K562 (cell line): Measurements from ENCODE around the gene SNX19. TPM values are rescaled to one million over a fixed set of nuclear protein-coding genes. Genes with fewer than 3 reads are reported as not detected.

Experiments used
- ATAC-seq: fragments of 200-7000 bp; cut with Tn5 transposase; 3 replicates; pipeline ENCODE4 v1.9.1; 2020; ENCODE audit warnings: moderate library complexity
- BruUV-seq: library from RNA; stranded (reverse); fragments of 400-500 nt; replicated peaks from 2 replicates; lab custom pipeline; 2021; lab: Mats Ljungman, UMichigan
- CTCF ChIA-PET: fragments of 300-600 bp; formaldehyde crosslinking; extraction: SDS; loops from one replicate; lab custom pipeline; 2021; ENCODE audit warnings: low intra/inter-chr PET ratio; lab: Yijun Ruan, JAX
- POLR2A ChIA-PET: fragments of 300-600, 350-650 bp; sonication (Branson Sonifier 250); formaldehyde crosslinking; extraction: SDS; loops from one replicate; lab custom pipeline; 2021; ENCODE audit warnings: antibody characterized with exemption, inconsistent platforms; lab: Yijun Ruan, JAX
- DNase-seq, 4 experiments: peaks; one replicate each; pipeline versions ENCODE4 v3.0.0 to v3.0.0-alpha.2; 2011 to 2018; ENCODE audit warnings: low spot score in 3 of 4, mixed read lengths in 3 of 4; ENCODE audit errors: extremely low read depth in 1 of 4
- FAIRE-seq: peaks from 2 replicates; lab custom pipeline; 2011; peaks lifted over from hg19 to GRCh38; lab: Jason Lieb, UNC
- H2AFZ ChIP-seq: 2 replicates; pipeline ENCODE4 v1.6.0; 2011; ENCODE audit warnings: low read depth, low read length, control low read depth, inconsistent platforms
- H3K27ac ChIP-seq: fragments of 200-600 bp; 3 replicates; pipeline ENCODE4 v1.8.0; 2011; ENCODE audit warnings: low read depth, mild to moderate bottlenecking, control low read depth, inconsistent platforms, low read length, moderate library complexity, mixed read lengths; ENCODE audit errors: extremely low read depth
- H3K27me3 ChIP-seq, 2 experiments: fragments of 300-600 bp in 1 of 2; 2 replicates in 1 of 2; 3 replicates in 1 of 2; pipeline versions ENCODE4 v1.6.0 to v1.8.0; 2011; ENCODE audit warnings: inconsistent platforms in 2 of 2, low read length in 2 of 2, mild to moderate bottlenecking in 1 of 2, mixed read lengths in 1 of 2, moderate library complexity in 1 of 2; ENCODE audit not compliant: control insufficient read depth in 2 of 2, insufficient read depth in 2 of 2
- H3K36me3 ChIP-seq: fragments of 300-600 bp; 3 replicates; pipeline ENCODE4 v1.8.0; 2011; ENCODE audit warnings: mild to moderate bottlenecking, low read length, inconsistent platforms; ENCODE audit not compliant: control insufficient read depth, insufficient read depth
- H3K4me1 ChIP-seq, 2 experiments: fragments of 200-600 bp in 1 of 2; replicated peaks in 1 of 2; 2 replicates in 1 of 2; 3 replicates in 1 of 2; pipeline versions ENCODE4 v1.5.1 to v1.8.0; 2011; ENCODE audit warnings: inconsistent platforms in 2 of 2, low read length in 2 of 2, mild to moderate bottlenecking in 1 of 2, mixed read lengths in 1 of 2, moderate library complexity in 1 of 2; ENCODE audit not compliant: control insufficient read depth in 2 of 2, insufficient read depth in 2 of 2
- H3K4me2 ChIP-seq: 2 replicates; pipeline ENCODE4 v1.6.1; 2011; ENCODE audit warnings: low read length, control low read depth, inconsistent platforms, mixed read lengths; ENCODE audit not compliant: insufficient read depth
- H3K4me3 ChIP-seq: fragments of 200-600 bp; sonication (generic), shearing (Covaris generic); 2 replicates; pipeline ENCODE4 v1.5.1; 2016; ENCODE audit warnings: control low read depth, inconsistent platforms
- H3K79me2 ChIP-seq: fragments of 200-600 bp; 3 replicates; pipeline ENCODE4 v1.8.0; 2011; ENCODE audit warnings: low read length, inconsistent platforms; ENCODE audit not compliant: control insufficient read depth, insufficient read depth
- H3K9ac ChIP-seq, 2 experiments: 2 replicates each; pipeline versions ENCODE4 v1.6.0 to v1.6.1; 2011; ENCODE audit warnings: low read depth in 2 of 2, low read length in 2 of 2, control low read depth in 1 of 2, inconsistent platforms in 1 of 2, mild to moderate bottlenecking in 1 of 2, mixed read lengths in 1 of 2; ENCODE audit not compliant: insufficient read depth in 1 of 2
- H3K9me1 ChIP-seq: one replicate; pipeline ENCODE4 v1.6.0; 2011; ENCODE audit warnings: inconsistent platforms, mild to moderate bottlenecking, low read length, moderate library complexity; ENCODE audit not compliant: control insufficient read depth, insufficient read depth
- H3K9me3 ChIP-seq: replicated peaks from 2 replicates; pipeline ENCODE4 v1.5.1; 2011; ENCODE audit warnings: low read depth, low read length, inconsistent platforms; ENCODE audit not compliant: control insufficient read depth, insufficient read depth
- H4K20me1 ChIP-seq: replicated peaks from 2 replicates; pipeline ENCODE4 v1.6.1; 2011; ENCODE audit warnings: low read length, inconsistent platforms, mixed read lengths; ENCODE audit not compliant: control insufficient read depth, insufficient read depth
- CEBPB ChIP-seq: fragments of 450-650 bp; IDR thresholded peaks from 2 replicates; pipeline ENCODE4 v1.6.1; 2016; ENCODE audit warnings: missing genetic modification characterization, missing compliant biosample characterization
- HMBOX1 ChIP-seq: sonication (generic); IDR thresholded peaks from 2 replicates; pipeline ENCODE4 v1.6.1; 2016
- MGA ChIP-seq: fragments of 450-650 bp; IDR thresholded peaks from 2 replicates; pipeline ENCODE4 v1.6.1; 2016; ENCODE audit warnings: mild to moderate bottlenecking, moderate library complexity
- NCOA6 ChIP-seq: fragments of 450-650 bp; IDR thresholded peaks from 2 replicates; pipeline ENCODE4 v1.6.1; 2017; ENCODE audit warnings: mild to moderate bottlenecking
- NR2C2 ChIP-seq, 2 experiments: fragments of 200-800 bp in 1 of 2; sonication (Bioruptor generic) in 1 of 2; sonication (generic) in 1 of 2; formaldehyde crosslinking in 1 of 2; IDR thresholded peaks; 2 replicates each; pipeline versions ENCODE4 v1.6.1 to v1.8.0; 2016 to 2022; ENCODE audit warnings: mild to moderate bottlenecking in 1 of 2, missing compliant biosample characterization in 1 of 2, missing genetic modification characterization in 1 of 2, missing genetic modification reagents in 1 of 2
- PPARD ChIP-seq: fragments of 250-450 bp; sonication (Bioruptor Pico); IDR thresholded peaks from 2 replicates; pipeline ENCODE4 v1.8.0; 2022; ENCODE audit warnings: inconsistent platforms, mild to moderate bottlenecking, moderate library complexity
- WGBS: fragments of 100-300 bp; shearing (Covaris generic); methylation state at CpG from one replicate; pipeline ENCODE4 v1.1.6; 2016; ENCODE audit warnings: low coverage, mixed read lengths; ENCODE audit not compliant: insufficient coverage; ENCODE audit errors: missing lambda C conversion rate; 5-methylcytosine and 5-hydroxymethylcytosine counted together
- in situ Hi-C: fragments of 300-500 bp; cut with MboI; formaldehyde crosslinking; loops from 4 replicates; pipeline ENCODE4 v1.15.0; 2018; ENCODE audit warnings: inconsistent platforms, mixed read lengths
- intact Hi-C: fragments of 100-400 bp; cut with micrococcal nuclease; formaldehyde crosslinking; loops from 2 replicates; pipeline ENCODE4 v1.14.2; 2022
- polyA plus RNA-seq, 8 experiments: library from polyadenylated mRNA; depleted of rRNA in 4 of 8; stranded (reverse) in 5 of 8; unstranded in 3 of 8; fragments of >200 nt; fragmentation: Nextera tagmentation in 2 of 8; fragmentation: Illumina TruSeq in 1 of 8; extraction: Ambion mirVana in 2 of 8; extraction: Trizol in 1 of 8; gene quantifications; 2 replicates each; pipeline versions ENCODE4 v1.2.1 to v1.2.3, GENCODE V29; 2011 to 2014; ENCODE audit warnings: inconsistent platforms in 1 of 8, missing spikeins in 1 of 8
- total RNA-seq, 7 experiments: library from RNA; depleted of rRNA in 6 of 7; stranded (reverse); fragments of >200 nt in 6 of 7; fragmentation: Illumina TruSeq in 2 of 7; extraction: Trizol in 2 of 7; gene quantifications; 2 replicates each; pipeline versions ENCODE4 v1.2.1 to v1.2.3, GENCODE V29; 2011 to 2021; ENCODE audit warnings: low replicate concordance in 1 of 7

Gene SNX19
- total and polyA plus RNA-seq, 9 of the 15 experiments (the other 6 are each of a cell fraction or from before 2014, with no cell fraction given) = 2.2 to 31.3 (median 19.6) TPM

- no peak for TF ChIP-seq HMBOX1
These were observed 23.4 kb downstream of the SNX19 start (continued) for GRCh38 chr11:130892861-130893260.

GRCh38 chr11:130891326-130891725 is 25.0 kb downstream of the SNX19 start:
- POLR2A ChIA-PET = no interaction called here
- H3K4me3 ChIP-seq = no peak overlapping the region
- DNase-seq = no peak
- H3K27me3 ChIP-seq = no peaks in the 10 kb centered on the region
- ATAC-seq = no peak
- H3K79me2 ChIP-seq = no peaks in the 10 kb centered on the region
- no peak overlapping the region for H3K9ac ChIP-seq
- H3K4me1 ChIP-seq = peaks cover 0 to 4% of the 10 kb centered on the region in 2 experiments; a peak in 2 of 5 replicates
- BruUV-seq = no TSS peak
- H2AFZ ChIP-seq = no peak overlapping the region
- peaks cover 4% of the 10 kb centered on the region; the same call in 1 of the 2 replicates for H4K20me1 ChIP-seq
- intact Hi-C loops (no loop called here), in situ Hi-C loops (no loop called here)
- peaks cover 79% of the 10 kb centered on the region; the same call in 2 of the 3 replicates for H3K36me3 ChIP-seq
- H3K27ac ChIP-seq = no peak overlapping the region
- H3K9me1 ChIP-seq = no peaks in the 10 kb centered on the region
- 50% methylated on average over 1 of the region's 1 CpG for WGBS
- H3K4me2 ChIP-seq = no peak overlapping the region
- no peaks in the 10 kb centered on the region for H3K9me3 ChIP-seq
- FAIRE-seq = no peak
- CTCF ChIA-PET = interaction anchor here (0.7 to 3.8 kb wide), 2 partner anchors 31 to 456 kb away, joined by 5 to 9 read pairs; no protein-coding TSS in a partner anchor
- no peak for TF ChIP-seq MGA
- TF ChIP-seq NR2C2 (CRISPR knock-in tag; IDR thresholded peaks at IDR 0.05) = no peak
- no peak for TF ChIP-seq NR2C2 (tag; IDR thresholded peaks at IDR 0.05)
- TF ChIP-seq PPARD (CRISPR knock-in tag) = no peak
- TF ChIP-seq NCOA6 = no peak
- no peak for TF ChIP-seq CEBPB (tag)
